ENCODE data around the gene FES.

GRCh38 chr15:90871716-90872485 lies 12.4 kb upstream of the FES start:
- TF ChIP-seq CTCF (IDR thresholded peaks at IDR 0.05) (no peak), POLR2A (IDR thresholded peaks at IDR 0.05) (no peak)

All from Peyer's patch (tissue), 4 donors.